Smooth muscle cell of the brain vasculature (primary cell): Measurements from ENCODE around the gene MAP3K13.
"Not testable (repeated sequence)": the region's sequence is repeated elsewhere in the genome, so short reads cannot be mapped to it uniquely, and the experiment has no call there.

ENCODE experiments used
- DNase-seq: peaks from one replicate; pipeline ENCODE4 v3.0.0-alpha.2; 2012; ENCODE audit warnings: low read depth, low spot score

Gene MAP3K13

DNA sequence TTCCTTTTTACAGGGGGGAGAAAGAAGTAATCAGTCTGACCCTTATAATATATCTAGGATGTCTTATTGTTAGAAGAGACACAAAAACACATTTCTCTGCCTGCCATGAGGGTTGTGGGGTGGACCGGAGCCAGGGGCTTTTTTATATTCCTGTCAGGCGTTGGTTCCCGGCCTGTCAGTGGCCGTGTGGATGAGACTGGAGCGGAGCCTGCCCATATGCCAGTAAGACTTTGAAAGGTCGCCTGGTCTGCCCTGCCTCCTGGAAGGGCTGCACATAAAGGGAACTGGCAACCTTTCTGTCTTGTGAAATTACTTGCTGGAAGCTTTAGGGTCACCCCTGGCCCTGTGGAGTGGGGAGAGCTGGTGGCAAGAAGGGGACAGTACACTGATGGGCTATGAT lies 34.7 kb downstream of the MAP3K13 start:
- no peak for DNase-seq

DNA sequence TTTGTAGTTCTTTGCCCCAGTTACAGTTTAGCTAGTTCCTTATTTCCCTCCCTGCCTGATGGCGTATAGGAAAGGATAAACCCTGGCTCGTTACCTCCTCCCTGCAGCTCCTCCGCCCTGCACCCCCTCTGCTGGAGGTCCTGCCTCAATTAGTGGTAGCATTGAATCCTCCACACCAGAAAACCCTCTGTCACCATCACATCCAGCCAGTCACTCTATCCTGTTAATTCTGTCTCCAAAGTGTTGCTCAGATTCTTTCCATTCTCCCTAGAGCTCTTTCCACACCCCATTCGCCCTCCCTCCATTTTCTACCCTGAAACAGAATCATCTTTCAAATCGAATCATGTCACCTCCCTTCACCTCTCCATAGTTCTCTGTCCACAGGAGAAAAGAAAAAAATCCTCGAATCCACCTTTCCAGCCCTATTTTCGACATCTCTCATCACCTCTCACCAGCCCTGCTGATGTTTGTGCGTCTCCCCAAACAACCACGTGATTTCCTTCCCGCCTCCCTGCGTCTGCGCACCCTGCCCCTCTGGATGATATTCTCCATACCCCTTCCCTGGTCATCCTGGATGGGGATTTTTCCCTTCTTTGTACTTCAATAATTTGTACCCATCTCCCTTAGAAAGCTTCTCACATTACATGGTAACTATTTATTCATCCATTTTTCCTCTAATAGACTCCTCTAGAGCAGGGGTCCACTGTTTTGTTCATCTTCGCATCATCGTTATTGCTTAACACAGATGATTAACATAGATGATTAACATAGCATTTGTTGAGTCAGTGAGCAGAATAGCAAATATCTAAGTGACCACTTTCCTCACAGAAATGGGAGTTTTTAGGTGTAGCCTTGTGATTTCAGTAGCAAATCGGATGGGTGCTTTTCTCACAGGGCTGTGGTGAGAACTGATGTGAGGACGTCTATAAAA lies 37.1 kb downstream of the MAP3K13 start:
- no peak for DNase-seq

DNA sequence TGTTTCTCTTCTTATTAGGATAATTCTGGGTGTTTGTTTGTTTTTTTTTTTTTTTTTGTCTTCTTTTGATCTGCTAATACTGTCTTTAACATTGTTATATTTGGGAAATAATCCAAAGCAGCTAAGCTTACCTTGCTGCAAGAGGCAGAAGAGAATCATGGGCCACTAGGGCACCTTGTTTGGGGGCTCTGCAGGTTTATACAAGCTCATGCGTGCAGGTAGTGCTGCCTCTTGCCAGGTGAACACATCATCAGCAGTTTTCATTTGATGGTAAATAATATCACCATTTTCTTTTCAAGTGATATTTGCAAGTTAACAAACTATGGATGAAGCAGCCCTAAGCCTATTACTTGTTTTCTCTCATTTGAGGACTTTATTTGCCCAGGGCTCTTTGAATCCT lies 37.9 kb downstream of the MAP3K13 start:
- no peak for DNase-seq

DNA sequence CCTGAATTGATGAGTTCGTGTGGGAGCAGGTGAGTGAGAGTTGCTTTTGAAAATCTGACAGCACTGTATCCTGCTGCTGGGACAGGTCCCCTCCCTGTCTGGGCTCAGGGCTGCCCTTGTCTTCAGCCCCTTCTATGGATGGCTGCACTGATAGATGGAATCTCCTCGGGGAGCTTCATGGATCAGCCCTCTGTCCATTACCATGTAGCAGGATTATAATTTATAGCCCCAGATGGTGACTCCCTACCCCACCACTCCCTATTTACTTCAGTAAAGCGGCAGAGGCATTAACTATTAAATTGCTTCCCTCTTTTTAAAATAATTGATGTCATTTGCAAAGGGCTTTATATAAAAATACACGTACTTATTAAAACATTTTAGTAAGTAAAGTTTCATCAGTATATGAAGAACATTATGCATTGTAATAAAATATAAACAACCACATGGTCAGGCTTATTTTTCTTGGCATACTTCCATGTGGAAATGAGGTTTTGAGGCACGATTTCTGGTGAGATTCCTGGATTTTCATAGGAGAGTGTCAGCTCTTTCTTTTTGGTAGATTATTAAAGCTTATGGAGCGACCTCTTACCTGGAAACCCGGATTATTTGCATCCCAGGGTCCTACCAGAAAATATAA lies 38.5 kb downstream of the MAP3K13 start:
- no peak for DNase-seq

DNA sequence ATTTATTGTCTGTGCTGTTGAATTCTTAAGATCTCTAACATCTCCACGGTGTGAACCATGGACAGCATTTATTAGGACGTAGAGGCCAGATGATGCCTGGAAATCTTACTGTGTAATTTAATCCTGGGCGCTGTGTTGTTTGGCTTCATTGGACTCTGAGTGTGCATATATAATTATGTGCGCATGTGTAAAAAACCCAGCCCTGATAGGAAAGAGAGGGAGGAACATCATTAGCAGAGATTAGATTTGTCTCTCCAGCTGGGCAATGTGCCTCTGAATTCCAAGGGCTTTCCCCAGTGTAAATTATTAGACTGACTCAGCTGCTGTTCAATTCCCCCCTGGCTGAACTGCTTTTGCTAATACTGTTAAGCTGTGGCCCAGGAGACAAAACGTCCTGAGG lies 39.6 kb downstream of the MAP3K13 start:
- no peak for DNase-seq

DNA sequence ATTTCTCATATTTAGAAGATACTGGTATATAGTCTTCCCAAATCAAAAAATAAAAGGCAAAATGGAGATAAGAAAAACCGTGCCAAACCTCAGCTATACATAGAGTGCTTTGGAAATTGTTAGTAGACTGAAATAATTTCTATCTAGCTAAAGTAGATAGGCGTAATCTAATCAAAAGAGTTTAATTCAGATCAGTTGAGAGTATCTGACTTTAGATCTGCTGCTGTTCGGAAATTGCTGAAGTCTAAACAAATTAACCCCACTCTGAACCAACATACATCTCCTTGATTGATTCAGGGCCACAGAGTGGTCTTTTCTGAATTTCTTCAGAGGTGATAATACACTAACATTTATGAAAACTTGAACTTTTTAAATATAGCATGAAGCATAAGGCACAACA lies 40.1 kb downstream of the MAP3K13 start:
- DNase-seq, result no peak

DNA sequence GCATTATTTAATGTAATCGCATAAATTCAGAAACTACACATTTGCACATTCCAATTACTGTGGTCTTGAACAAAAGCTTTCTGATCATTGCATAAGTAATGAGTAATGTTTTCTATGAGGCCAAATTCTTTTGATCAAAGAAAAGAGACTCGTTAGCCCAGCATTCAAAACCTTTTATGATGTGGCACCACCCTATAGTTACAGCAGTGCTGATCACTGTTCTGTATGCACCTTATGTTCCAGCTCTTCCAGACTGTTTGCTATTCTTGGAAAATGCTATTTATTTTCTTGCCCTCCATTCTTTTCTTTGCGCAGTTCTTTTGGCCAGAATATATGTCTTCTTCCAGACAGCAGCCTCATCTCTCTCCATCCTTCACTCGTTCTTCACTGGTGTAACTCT lies 42.3 kb downstream of the MAP3K13 start:
- no peak for DNase-seq

DNA sequence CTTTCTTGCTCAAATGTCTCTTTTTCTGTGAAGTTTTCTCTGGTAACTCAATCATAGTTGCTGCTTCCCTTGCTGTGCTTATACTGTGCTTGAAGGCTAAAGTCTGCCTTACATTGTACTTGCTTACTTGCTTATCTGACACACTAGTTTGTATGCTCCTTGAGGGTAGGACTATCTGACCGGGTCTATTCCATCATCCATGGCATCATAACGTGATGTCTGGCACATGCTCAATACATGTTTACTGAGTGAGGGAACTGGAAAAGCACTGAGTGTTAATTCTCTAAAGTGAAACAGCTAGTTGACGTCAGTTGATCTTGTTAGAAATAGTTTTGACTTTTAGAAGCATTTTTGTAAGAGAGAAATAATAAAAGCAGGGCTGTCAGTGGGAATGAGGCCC lies 42.7 kb downstream of the MAP3K13 start:
- no peak for DNase-seq

DNA sequence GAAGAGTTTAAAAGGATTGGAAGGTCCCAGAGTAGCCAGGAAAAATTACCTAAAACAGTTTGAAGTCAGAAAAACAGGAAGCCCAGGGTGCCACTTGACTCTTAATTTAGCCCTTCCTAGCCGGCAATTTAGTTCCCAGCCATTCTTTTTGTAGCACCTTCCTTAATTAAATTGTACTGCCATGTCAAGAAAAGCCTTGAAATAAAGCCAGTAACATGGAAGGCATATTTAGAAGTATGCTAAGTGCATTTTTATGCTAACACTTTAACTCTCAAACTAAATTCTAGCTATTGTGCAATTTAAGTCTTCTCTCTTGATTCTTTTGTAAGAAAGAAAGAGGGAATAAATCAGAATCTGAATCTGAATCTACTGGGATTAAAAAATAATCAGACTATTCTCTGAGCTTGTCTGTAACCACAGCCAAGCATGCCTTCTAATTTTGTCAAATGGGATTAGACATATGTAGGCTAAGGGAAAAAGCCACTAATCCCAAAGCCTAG lies 43.2 kb downstream of the MAP3K13 start:
- no peak for DNase-seq

DNA sequence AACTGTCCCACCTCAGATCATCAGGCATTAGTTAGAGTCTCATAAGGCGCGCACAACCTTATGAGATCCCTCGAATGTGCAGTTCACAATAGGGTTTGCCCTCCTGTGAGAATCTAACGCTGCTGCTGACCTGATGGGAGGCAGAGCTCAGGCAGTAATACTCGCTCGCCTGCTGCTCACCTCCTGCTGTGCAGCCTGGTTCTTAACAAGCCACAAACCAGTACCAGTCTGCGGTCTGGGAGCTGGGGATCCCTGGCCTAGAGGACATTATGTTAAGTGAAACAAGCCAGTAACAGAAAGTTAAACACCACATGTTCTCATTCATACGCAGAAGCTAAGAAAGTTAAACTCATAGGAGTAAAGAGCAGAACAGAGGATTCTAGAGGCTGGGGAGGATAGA lies 47.0 kb downstream of the MAP3K13 start:
- DNase-seq, result peak; percentile 4

DNA sequence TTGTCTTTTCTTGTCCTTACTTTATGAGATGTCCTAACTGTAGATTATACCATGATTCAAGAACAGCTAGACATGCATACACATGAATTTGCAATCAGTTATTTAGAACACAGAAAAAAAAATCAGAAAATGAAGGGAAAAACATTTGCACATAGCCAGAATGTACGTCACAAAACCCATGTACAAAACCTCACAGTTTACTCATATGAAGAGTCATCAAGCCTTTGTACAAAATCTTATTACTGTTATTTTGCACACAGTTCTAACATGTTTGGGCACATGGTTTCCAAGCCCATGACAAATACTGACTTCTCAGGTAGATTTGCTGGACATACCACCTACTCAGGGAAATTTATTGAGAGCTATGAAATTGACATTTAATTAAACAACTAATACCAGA lies 48.2 kb downstream of the MAP3K13 start:
- DNase-seq, result no peak

DNA sequence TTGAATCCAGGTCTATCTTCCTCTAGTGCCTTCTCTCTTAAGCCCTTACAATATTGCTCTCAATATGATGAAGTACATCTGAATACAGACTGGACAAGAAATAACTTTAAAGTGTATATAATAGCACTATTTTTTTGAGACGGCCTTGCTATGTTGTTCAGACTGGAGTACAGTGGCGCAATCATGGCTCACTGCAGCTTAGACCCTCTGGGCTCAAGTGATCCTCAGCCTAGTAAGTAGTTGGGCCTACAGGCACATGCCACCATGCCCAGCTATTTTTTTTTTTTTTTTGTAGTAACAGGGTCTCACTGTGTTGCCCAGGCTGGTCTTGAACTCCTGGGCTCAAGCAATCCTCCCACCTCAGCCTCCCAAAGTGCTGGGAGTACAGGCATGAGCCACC lies 53.6 kb downstream of the MAP3K13 start:
- no peak for DNase-seq

DNA sequence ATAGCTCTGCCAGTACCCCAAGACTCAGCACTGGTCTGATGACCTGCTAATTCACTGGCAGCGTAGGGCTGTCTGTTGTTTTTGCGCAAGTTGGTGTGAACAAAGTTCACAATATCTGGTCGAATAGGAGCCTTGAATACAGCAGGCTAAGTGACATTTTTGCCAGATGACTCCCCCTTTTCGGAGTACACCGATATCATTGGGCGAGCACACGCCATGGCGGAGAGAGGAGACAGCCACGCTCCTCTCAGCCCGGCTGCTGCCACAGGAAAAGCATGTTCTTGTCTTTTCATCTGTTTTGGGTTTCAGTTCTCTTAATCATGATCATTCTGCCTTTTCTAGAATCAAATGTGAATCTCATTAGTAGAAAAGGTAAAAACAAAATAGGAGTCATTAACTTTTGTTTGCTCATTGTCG lies 55.6 kb downstream of the MAP3K13 start:
- not testable (repeated sequence) for DNase-seq

DNA sequence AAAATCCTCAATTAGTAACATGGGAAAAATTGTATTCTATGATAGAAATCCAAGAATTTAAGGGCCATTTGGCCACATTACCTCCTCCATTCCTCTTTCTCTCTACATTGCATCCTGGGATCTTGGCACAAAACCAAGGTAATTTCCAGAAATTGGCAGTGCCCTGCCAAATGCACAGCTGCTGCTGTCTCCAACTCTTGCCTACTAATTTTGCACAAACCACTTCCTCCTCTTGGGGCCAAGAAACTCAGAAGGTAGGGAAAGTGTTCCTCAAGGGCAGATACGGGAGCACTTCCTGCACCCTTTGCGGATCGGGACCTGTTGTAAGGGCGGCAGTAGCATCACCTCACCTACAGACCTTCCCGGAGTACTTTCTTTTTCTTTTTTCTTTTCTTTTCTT lies 57.8 kb downstream of the MAP3K13 start:
- DNase-seq, result no peak

DNA sequence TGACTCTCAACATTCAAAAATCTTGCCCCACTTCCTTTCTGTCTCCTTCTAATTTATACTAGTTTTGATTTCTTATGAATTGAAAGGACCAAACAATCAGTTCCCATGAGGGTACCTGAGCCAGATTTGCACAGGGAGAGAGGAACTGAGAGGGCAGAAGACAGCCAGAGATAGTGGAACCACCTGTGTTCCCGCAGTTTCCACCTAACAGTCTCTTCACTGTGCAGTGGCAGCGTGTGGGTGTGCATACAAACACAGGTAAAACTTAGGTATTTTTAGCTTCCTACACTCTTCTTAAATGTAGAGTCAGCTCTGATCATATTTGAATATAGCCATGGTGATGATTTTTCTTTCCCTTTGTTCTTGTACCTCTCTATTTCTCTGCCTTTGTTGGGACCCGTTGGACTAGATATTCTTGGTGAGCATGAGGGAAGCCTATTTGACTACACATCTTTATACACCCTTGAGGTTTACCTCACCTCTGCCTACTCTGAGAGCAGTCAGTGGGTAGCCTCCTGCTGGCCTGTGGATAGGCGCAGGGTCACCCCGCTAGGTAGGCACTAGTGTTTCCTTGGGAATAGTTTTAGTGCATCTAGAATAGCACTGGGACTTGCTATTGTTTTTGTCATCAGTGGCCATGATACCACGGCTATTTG lies 58.8 kb downstream of the MAP3K13 start:
- DNase-seq, result no peak

DNA sequence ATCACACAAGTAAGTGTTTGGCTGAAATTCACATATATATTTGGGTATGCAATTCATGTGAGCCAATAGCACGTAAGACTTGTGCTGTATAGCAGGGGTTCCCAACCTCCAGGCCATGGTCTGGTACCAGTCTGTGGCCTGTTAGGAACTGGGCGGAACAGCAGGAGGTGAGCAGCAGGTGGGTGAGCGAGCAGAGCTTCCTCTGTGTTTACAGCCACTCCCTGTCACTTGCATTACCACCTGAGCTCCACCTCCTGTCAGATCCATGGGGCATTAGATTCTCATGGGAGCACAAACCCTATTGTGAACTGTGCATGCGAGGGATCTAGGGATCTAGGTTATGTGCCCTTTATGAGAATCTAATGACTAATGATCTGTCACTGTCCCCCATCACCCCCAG lies 59.7 kb downstream of the MAP3K13 start:
- no peak for DNase-seq

DNA sequence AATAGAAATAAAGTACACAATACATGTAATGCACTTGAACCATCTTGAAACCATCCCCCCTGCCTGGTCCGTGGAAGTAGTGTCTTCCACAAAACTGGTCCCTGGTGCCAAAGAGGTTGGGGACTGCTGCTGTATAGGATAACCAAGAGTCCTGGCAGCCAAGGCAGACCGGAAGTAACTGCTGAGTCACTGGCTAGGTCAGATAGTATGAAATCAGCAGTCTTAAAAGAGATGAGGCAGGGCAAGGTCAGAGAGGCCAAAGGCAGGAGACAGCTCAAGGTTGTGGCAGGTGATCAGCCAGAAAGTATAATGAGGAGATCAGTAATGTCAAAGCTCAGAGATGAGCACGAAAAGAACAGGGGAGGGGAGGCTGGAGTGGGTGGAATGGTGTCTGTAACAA lies 60.2 kb downstream of the MAP3K13 start:
- no peak for DNase-seq

DNA sequence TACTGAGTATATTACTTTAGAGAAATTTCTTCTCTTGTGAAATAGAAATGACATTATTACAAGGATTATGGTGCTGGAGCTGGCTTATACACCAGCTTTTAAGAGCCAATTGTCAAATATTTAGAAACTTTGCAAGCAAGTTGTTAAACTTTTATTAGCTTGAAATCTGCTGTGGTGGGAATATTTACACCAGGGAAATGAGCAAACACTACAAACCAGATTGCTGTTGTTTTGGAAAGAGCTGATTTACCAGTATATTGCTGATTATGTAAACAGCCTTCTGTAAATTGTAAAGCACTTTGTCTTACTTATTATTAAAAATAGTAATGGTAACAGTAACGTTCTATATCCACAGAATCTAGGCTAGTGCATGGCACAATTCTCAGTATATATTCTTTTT lies 61.5 kb downstream of the MAP3K13 start:
- no peak for DNase-seq

DNA sequence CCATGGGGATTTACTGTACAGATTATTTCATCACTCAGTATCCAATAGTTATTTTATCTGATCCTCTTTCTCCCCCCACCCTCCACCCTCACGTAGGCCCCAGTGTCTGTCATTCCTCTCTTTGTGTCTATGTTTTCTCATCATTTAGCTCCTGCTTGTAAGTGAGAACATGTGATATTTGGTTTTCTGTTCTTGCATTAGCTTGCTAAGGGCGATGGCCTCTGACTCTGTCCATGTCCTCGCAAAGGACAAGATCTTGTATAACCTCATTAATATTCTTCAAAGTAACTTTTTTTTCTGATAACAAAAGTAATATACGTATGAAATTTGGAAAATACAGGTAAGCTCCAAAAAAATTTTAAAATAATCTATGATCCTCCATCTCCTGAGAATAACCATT lies 67.4 kb downstream of the MAP3K13 start:
- no peak for DNase-seq

DNA sequence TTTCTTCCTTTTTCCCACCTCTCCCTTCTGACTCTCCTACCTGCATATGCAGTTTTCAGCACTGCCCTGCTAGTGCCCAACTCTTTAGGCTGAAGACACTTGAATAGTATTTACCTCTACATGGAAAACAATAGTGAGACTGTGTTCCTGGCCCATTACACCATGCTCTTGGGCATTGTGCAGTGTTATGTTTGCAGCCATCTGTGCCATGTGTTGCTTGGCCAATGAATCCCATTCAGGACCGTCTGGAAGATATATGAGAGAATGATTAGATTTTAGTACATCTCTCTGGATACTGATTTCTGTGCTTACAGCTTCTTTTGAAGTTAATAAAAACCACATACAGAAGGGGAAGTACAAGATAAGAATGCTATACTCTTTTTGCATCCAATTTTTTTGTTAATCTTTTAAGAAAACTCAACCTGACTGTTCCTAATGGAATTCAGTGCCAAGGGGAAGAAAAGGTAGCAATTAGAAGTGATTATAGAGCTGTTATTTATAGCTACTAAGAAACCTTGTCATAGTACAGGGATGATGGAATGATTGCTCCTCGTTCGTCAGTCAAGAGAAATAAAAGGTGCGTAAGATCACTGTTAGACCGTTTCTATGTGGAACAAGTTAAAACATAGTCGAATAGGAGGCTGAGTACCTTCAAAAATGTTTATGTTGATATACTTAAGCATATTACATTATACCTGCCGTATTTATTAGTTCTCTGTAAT lies 77.0 kb downstream of the MAP3K13 start:
- DNase-seq, result no peak

DNA sequence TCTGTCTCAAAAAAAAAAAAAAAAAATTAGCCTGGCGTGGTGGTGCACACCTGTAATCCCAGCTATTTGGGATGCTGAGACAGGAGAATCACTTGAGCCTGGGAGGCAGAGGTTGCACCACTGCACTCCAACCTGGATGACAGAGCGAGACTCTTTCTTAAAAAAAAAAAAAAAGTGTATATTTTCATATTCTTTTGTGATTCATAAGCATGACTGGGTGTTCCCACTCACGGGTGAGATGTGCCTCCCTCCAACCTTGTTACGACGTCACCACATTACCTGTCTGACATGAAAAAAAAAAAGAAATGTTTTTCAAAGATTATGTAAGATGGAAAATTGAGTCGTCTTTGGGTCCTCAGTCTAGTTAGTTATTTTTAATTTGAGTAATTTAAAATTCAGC lies 79.1 kb downstream of the MAP3K13 start:
- no peak for DNase-seq

DNA sequence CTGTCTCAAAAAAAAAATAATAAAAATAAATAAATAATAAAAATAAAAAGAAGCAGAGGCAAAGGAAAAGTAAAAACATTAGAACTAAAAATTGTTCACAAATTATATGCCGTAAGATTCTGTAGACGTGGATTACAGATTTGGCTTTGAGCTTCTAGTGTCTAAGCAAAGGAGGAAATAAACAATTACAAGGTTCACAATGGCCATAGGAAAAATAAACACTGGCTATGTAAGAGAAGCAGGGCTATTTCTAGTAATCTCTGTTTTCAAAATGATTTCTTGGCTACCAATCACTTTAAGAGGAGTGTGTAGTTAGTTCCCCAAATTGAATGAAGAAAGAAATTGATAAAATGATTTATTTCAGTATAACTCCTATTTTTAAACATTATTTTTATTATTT lies 81.4 kb downstream of the MAP3K13 start:
- DNase-seq, result no peak
